Smooth muscle cell (in vitro differentiated cells): ENCODE data around the gene MYH11. TPM values are rescaled to one million over a fixed set of nuclear protein-coding genes. Genes with fewer than 3 reads are reported as not detected.

ENCODE experiments used
- DNase-seq: peaks from one replicate; lab custom pipeline; 2025; ENCODE audit not compliant: unreplicated experiment; lab: John Stamatoyannopoulos, UW
- H2AFZ ChIP-seq: fragments of 200-600 bp; sonication (generic); 2 replicates; pipeline ENCODE4 v1.6.0; 2016; ENCODE audit warnings: antibody characterized with exemption, low read depth, mild to moderate bottlenecking
- H3F3A ChIP-seq: fragments of 200-600 bp; sonication (generic); 2 replicates; pipeline ENCODE4 v1.6.0; 2017; ENCODE audit warnings: antibody characterized with exemption, low read depth
- H3K27ac ChIP-seq: fragments of 200-600 bp; sonication (generic); 2 replicates; pipeline ENCODE4 v1.5.1; 2016; ENCODE audit warnings: low read depth, mild to moderate bottlenecking
- H3K27me3 ChIP-seq: fragments of 200-600 bp; sonication (generic); 2 replicates; pipeline ENCODE4 v1.6.1; 2016; ENCODE audit warnings: low read depth, mild to moderate bottlenecking
- H3K36me3 ChIP-seq: fragments of 200-600 bp; sonication (generic); 2 replicates; pipeline ENCODE4 v1.5.1; 2016; ENCODE audit warnings: low read depth
- H3K4me1 ChIP-seq: fragments of 200-600 bp; sonication (generic); 2 replicates; pipeline ENCODE4 v1.5.1; 2016; ENCODE audit warnings: low read depth
- H3K4me2 ChIP-seq: fragments of 200-600 bp; sonication (generic); 2 replicates; pipeline ENCODE4 v1.6.0; 2016; ENCODE audit warnings: mild to moderate bottlenecking
- H3K4me3 ChIP-seq: fragments of 200-600 bp; sonication (generic); 2 replicates; pipeline ENCODE4 v1.5.1; 2016; ENCODE audit warnings: mild to moderate bottlenecking
- H3K79me2 ChIP-seq: fragments of 200-600 bp; sonication (generic); 2 replicates; pipeline ENCODE4 v1.6.0; 2016; ENCODE audit warnings: low read depth, mild to moderate bottlenecking
- H3K9ac ChIP-seq: fragments of 200-600 bp; sonication (generic); 2 replicates; pipeline ENCODE4 v1.6.0; 2016; ENCODE audit warnings: low read depth
- H3K9me3 ChIP-seq: fragments of 200-600 bp; sonication (generic); replicated peaks from 2 replicates; pipeline ENCODE4 v1.5.1; 2016; ENCODE audit warnings: low read depth
- H4K20me1 ChIP-seq: fragments of 200-600 bp; sonication (generic); 2 replicates; pipeline ENCODE4 v1.6.0; 2016; ENCODE audit warnings: low read depth
- CTCF ChIP-seq: fragments of 200-600 bp; sonication (generic); IDR thresholded peaks from 2 replicates; pipeline ENCODE4 v1.5.1; 2017; ENCODE audit warnings: borderline replicate concordance, mild to moderate bottlenecking, antibody characterized with exemption; ENCODE audit not compliant: insufficient read depth, poor library complexity, severe bottlenecking
- WGBS: methylation state at CpG from one replicate; pipeline ENCODE4 v1.1.7; 2016; ENCODE audit warnings: low lambda C conversion rate; 5-methylcytosine and 5-hydroxymethylcytosine counted together
- polyA plus RNA-seq: library from polyadenylated mRNA; unstranded; fragments of >200 nt; fragmentation: Nextera tagmentation; extraction: Ambion mirVana; gene quantifications from 2 replicates; pipeline ENCODE4 v1.2.1, GENCODE V29; 2016
- total RNA-seq: library from RNA; depleted of rRNA; stranded (reverse); fragments of >200 nt; gene quantifications from 2 replicates; pipeline ENCODE4 v1.2.3, GENCODE V29; 2014

Gene MYH11
- total and polyA plus RNA-seq, 2 experiments from 2014 or later = 0.58 TPM; not detected in 1

- Histone ChIP-seq H2AFZ (no peak overlapping the region), H3K4me3 (no peak overlapping the region), H3K79me2 (no peaks in the 10 kb centered on the region), H3K9ac (no peak overlapping the region), H4K20me1 (no peaks in the 10 kb centered on the region), H3K27me3 (no peaks in the 10 kb centered on the region), H3K4me1 (no peaks in the 10 kb centered on the region), H3F3A (no peaks in the 10 kb centered on the region), H3K4me2 (no peak overlapping the region), H3K27ac (no peak overlapping the region), H3K36me3 (no peaks in the 10 kb centered on the region), H3K9me3 (no peaks in the 10 kb centered on the region)
- DNase-seq = no peak
- 100% methylated on average over 3 of the region's 3 CpGs for WGBS
- TF ChIP-seq CTCF = no peak
These were observed 167.5 kb downstream of the MYH11 start for GRCh38 chr16:15689290-15689689.

- Histone ChIP-seq H4K20me1 (no peaks in the 10 kb centered on the region), H3K36me3 (no peaks in the 10 kb centered on the region), H3K4me2 (no peak overlapping the region), H3K9ac (no peak overlapping the region), H3F3A (no peaks in the 10 kb centered on the region), H3K27ac (no peak overlapping the region), H2AFZ (no peak overlapping the region), H3K9me3 (no peaks in the 10 kb centered on the region), H3K27me3 (no peaks in the 10 kb centered on the region), H3K4me3 (no peak overlapping the region), H3K79me2 (peaks cover 5% of the 10 kb centered on the region), H3K4me1 (peaks cover 2% of the 10 kb centered on the region)
- TF ChIP-seq CTCF = no peak
- DNase-seq = no peak
- WGBS = 100% methylated on average over 2 of the region's 2 CpGs
These were observed 170.5 kb downstream of the MYH11 start for GRCh38 chr16:15686287-15686686.

GRCh38 chr16:15682105-15682570, 174.7 kb downstream of the MYH11 start:
- DNase-seq = no peak
- peaks cover 2% of the 10 kb centered on the region for H3K4me1 ChIP-seq
- peaks cover 5% of the 10 kb centered on the region for H3K79me2 ChIP-seq
- peak; percentile 58 for TF ChIP-seq CTCF
- 46% methylated on average over 7 of the region's 7 CpGs for WGBS
- no peaks in the 10 kb centered on the region for H3K9me3 ChIP-seq
- H3K4me3 ChIP-seq = no peak overlapping the region
- H4K20me1 ChIP-seq = no peaks in the 10 kb centered on the region
- H3K27me3 ChIP-seq = no peaks in the 10 kb centered on the region
- no peak overlapping the region for H3K9ac ChIP-seq
- H3F3A ChIP-seq = no peaks in the 10 kb centered on the region
- no peak overlapping the region for H2AFZ ChIP-seq
- H3K27ac ChIP-seq = peak overlapping the region; percentile 94
- no peaks in the 10 kb centered on the region for H3K36me3 ChIP-seq
- H3K4me2 ChIP-seq = peak overlapping the region; percentile 76

GRCh38 chr16:15677447-15677846, 179.4 kb downstream of the MYH11 start:
- Histone ChIP-seq H3K4me2 (no peak overlapping the region), H3K79me2 (peaks cover under 1% of the 10 kb centered on the region), H3F3A (no peaks in the 10 kb centered on the region), H3K4me1 (peaks cover 2% of the 10 kb centered on the region), H3K27ac (no peak overlapping the region), H3K4me3 (no peak overlapping the region), H3K9ac (no peak overlapping the region), H3K36me3 (no peaks in the 10 kb centered on the region), H3K9me3 (no peaks in the 10 kb centered on the region), H2AFZ (no peak overlapping the region), H3K27me3 (no peaks in the 10 kb centered on the region), H4K20me1 (no peaks in the 10 kb centered on the region)
- no peak for TF ChIP-seq CTCF
- no peak for DNase-seq
- 94% methylated on average over 5 of the region's 5 CpGs for WGBS
